GM23338 (cell line): ENCODE results near the gene ADH5.

Experiments
- EZH2 ChIP-seq: fragments of 200-600 bp; sonication (generic); IDR thresholded peaks from one replicate; pipeline ENCODE4 v1.8.0; 2017; ENCODE audit warnings: antibody characterized with exemption, mild to moderate bottlenecking, low read depth; ENCODE audit not compliant: unreplicated experiment
- POLR2AphosphoS5 ChIP-seq: IDR thresholded peaks from 2 replicates; pipeline ENCODE4 v1.6.1; 2016; ENCODE audit warnings: antibody characterized with exemption, low read depth
- TF ChIP-seq, protein P1 (sequence below), 2 experiments: fragments of 200-600 bp in 1 of 2; sonication (generic) in 1 of 2; conservative IDR thresholded peaks; 2 replicates each; pipeline versions ENCODE4 v1.5.1 to v1.6.1; 2016 to 2017; ENCODE audit warnings: antibody characterized with exemption in 2 of 2, low read depth in 2 of 2, mild to moderate bottlenecking in 2 of 2, moderate library complexity in 1 of 2
- TF ChIP-seq, protein P2 (sequence below): IDR thresholded peaks from one replicate; pipeline ENCODE4 v1.6.1; 2018; ENCODE audit warnings: antibody characterized with exemption; ENCODE audit not compliant: unreplicated experiment

DNA sequence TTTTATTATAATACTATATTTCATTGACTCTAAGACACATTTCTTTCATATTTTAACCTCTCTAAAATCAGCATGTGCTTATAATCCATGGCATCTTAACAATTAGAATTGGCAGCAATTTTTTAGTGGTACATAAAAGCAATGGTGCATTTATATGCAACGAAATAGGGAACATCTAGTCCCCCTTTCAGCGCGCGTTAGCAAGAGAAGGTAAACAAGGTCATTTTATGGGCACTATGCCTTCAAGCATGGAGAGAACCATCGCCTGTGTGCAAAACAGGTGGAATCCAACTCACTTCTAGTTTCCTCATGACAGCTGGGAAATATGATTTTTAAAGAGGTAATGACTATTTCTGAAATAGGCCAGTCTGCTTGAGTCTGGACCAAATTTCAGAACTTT, 6.4 kb downstream of the ADH5 start:
- TF ChIP-seq, protein P1, sequence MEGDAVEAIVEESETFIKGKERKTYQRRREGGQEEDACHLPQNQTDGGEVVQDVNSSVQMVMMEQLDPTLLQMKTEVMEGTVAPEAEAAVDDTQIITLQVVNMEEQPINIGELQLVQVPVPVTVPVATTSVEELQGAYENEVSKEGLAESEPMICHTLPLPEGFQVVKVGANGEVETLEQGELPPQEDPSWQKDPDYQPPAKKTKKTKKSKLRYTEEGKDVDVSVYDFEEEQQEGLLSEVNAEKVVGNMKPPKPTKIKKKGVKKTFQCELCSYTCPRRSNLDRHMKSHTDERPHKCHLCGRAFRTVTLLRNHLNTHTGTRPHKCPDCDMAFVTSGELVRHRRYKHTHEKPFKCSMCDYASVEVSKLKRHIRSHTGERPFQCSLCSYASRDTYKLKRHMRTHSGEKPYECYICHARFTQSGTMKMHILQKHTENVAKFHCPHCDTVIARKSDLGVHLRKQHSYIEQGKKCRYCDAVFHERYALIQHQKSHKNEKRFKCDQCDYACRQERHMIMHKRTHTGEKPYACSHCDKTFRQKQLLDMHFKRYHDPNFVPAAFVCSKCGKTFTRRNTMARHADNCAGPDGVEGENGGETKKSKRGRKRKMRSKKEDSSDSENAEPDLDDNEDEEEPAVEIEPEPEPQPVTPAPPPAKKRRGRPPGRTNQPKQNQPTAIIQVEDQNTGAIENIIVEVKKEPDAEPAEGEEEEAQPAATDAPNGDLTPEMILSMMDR (conservative IDR thresholded peaks at IDR 0.05; ENCODE audit: low read depth in 2 of 2): no peak
- TF ChIP-seq EZH2: no peak
- TF ChIP-seq, protein P2, sequence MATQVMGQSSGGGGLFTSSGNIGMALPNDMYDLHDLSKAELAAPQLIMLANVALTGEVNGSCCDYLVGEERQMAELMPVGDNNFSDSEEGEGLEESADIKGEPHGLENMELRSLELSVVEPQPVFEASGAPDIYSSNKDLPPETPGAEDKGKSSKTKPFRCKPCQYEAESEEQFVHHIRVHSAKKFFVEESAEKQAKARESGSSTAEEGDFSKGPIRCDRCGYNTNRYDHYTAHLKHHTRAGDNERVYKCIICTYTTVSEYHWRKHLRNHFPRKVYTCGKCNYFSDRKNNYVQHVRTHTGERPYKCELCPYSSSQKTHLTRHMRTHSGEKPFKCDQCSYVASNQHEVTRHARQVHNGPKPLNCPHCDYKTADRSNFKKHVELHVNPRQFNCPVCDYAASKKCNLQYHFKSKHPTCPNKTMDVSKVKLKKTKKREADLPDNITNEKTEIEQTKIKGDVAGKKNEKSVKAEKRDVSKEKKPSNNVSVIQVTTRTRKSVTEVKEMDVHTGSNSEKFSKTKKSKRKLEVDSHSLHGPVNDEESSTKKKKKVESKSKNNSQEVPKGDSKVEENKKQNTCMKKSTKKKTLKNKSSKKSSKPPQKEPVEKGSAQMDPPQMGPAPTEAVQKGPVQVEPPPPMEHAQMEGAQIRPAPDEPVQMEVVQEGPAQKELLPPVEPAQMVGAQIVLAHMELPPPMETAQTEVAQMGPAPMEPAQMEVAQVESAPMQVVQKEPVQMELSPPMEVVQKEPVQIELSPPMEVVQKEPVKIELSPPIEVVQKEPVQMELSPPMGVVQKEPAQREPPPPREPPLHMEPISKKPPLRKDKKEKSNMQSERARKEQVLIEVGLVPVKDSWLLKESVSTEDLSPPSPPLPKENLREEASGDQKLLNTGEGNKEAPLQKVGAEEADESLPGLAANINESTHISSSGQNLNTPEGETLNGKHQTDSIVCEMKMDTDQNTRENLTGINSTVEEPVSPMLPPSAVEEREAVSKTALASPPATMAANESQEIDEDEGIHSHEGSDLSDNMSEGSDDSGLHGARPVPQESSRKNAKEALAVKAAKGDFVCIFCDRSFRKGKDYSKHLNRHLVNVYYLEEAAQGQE: no peak
- TF ChIP-seq POLR2AphosphoS5: no peak
